GM12878 (cell line): ENCODE measurements around the gene TSKU. TPM values are rescaled to one million over a fixed set of nuclear protein-coding genes. Genes with fewer than 3 reads are reported as not detected.

ENCODE experiments used
- ATAC-seq: fragments of 200-7000 bp; cut with Tn5 transposase; 3 replicates; pipeline ENCODE4 v1.9.1; 2020; ENCODE audit warnings: mild to moderate bottlenecking, moderate library complexity
- BruUV-seq: library from RNA; stranded (reverse); fragments of 400-500 nt; replicated peaks from 2 replicates; lab custom pipeline; 2021; lab: Mats Ljungman, UMichigan
- CTCF ChIA-PET: fragments of 300-600 bp; sonication (Branson Sonifier 250); formaldehyde crosslinking; extraction: SDS; loops from one replicate; lab custom pipeline; 2021; ENCODE audit warnings: inconsistent platforms; lab: Yijun Ruan, JAX
- POLR2A ChIA-PET: fragments of 350-600 bp; formaldehyde crosslinking; extraction: SDS; loops from one replicate; lab custom pipeline; 2021; ENCODE audit warnings: inconsistent platforms; lab: Charles Lee
- RAD21 ChIA-PET: fragments of 300-600 bp; sonication (Branson Sonifier 250); formaldehyde crosslinking; loops from one replicate; lab custom pipeline; 2023; ENCODE audit warnings: antibody characterized with exemption; ENCODE audit not compliant: unreplicated experiment; lab: Charles Lee
- SMC1A ChIA-PET: fragments of 300-600 bp; sonication (Branson Sonifier 250); formaldehyde crosslinking; loops from one replicate; lab custom pipeline; 2023; ENCODE audit not compliant: unreplicated experiment, uncharacterized antibody; lab: Charles Lee
- DNase-seq: peaks from one replicate; pipeline ENCODE4 v3.0.0-alpha.2; 2011; ENCODE audit warnings: low read depth, low spot score
- FAIRE-seq: peaks from 3 replicates; lab custom pipeline; 2011; peaks lifted over from hg19 to GRCh38; lab: Jason Lieb, UNC
- H2AFZ ChIP-seq: 2 replicates; pipeline ENCODE4 v1.6.0; 2011; ENCODE audit warnings: low read depth, low read length, control low read depth; ENCODE audit not compliant: control insufficient read depth
- H3K27ac ChIP-seq: 2 replicates; pipeline ENCODE4 v1.5.1; 2011; ENCODE audit warnings: control low read depth; ENCODE audit not compliant: control insufficient read depth, insufficient read depth
- H3K27me3 ChIP-seq, 2 experiments: replicated peaks in 1 of 2; 2 replicates each; pipeline versions ENCODE4 v1.6.0 to v1.6.1; 2011; ENCODE audit warnings: low read length in 1 of 2; ENCODE audit not compliant: control insufficient read depth in 2 of 2, insufficient read depth in 2 of 2
- H3K36me3 ChIP-seq, 2 experiments: 2 replicates each; pipeline ENCODE4 v1.5.1; 2011; ENCODE audit warnings: low read length in 1 of 2; ENCODE audit not compliant: control insufficient read depth in 2 of 2, insufficient read depth in 2 of 2
- H3K4me1 ChIP-seq: 2 replicates; pipeline ENCODE4 v1.6.1; 2011; ENCODE audit warnings: mild to moderate bottlenecking, low read length, moderate library complexity, mixed read lengths; ENCODE audit not compliant: control insufficient read depth, insufficient read depth
- H3K4me2 ChIP-seq: 2 replicates; pipeline ENCODE4 v1.6.0; 2011; ENCODE audit warnings: control low read depth; ENCODE audit not compliant: control insufficient read depth, insufficient read depth
- H3K4me3 ChIP-seq: fragments of 200-600 bp; sonication (generic); 2 replicates; pipeline ENCODE4 v1.5.1; 2016
- H3K79me2 ChIP-seq: 2 replicates; pipeline ENCODE4 v1.6.0; 2011; ENCODE audit warnings: low read length; ENCODE audit not compliant: control insufficient read depth, insufficient read depth
- H3K9ac ChIP-seq: 2 replicates; pipeline ENCODE4 v1.8.0; 2011; ENCODE audit warnings: low read length, control low read depth, mixed read lengths; ENCODE audit not compliant: control insufficient read depth, insufficient read depth
- H3K9me3 ChIP-seq: replicated peaks from 3 replicates; pipeline ENCODE4 v1.5.1; 2011; ENCODE audit warnings: mild to moderate bottlenecking, low read length; ENCODE audit not compliant: control insufficient read depth, insufficient read depth
- H4K20me1 ChIP-seq: 2 replicates; pipeline ENCODE4 v1.6.0; 2011; ENCODE audit not compliant: control insufficient read depth, insufficient read depth
- EGR1 ChIP-seq, 2 experiments: IDR thresholded peaks; 1 replicate in 1 of 2; 2 replicates in 1 of 2; pipeline ENCODE4 v1.6.1; 2011 to 2012; ENCODE audit warnings: low read depth in 2 of 2, low read length in 2 of 2, borderline replicate concordance in 1 of 2, mild to moderate bottlenecking in 1 of 2, moderate library complexity in 1 of 2
- MTA3 ChIP-seq: IDR thresholded peaks from 2 replicates; pipeline ENCODE4 v1.6.1; 2012; ENCODE audit warnings: low read length, inconsistent platforms, borderline replicate concordance
- POLR2AphosphoS2 ChIP-seq: IDR thresholded peaks from 2 replicates; pipeline ENCODE4 v1.6.1; 2011; ENCODE audit warnings: low read depth, mild to moderate bottlenecking, low read length, improper control_type of control experiment, moderate library complexity
- POLR2AphosphoS5 ChIP-seq: IDR thresholded peaks from 2 replicates; pipeline ENCODE4 v1.6.1; 2011; ENCODE audit warnings: mild to moderate bottlenecking, low read length, inconsistent platforms
- SREBF2 ChIP-seq: IDR thresholded peaks from 2 replicates; pipeline ENCODE4 v1.6.1; 2012; ENCODE audit warnings: mild to moderate bottlenecking, low read length
- STAT3 ChIP-seq: IDR thresholded peaks from 2 replicates; pipeline ENCODE4 v1.6.1; 2011; ENCODE audit warnings: low read depth, low read length, improper control_type of control experiment
- ZNF24 ChIP-seq: fragments of 450-650 bp; IDR thresholded peaks from 2 replicates; pipeline ENCODE4 v1.6.1; 2017; ENCODE audit warnings: antibody characterized with exemption, mild to moderate bottlenecking
- WGBS: methylation state at CpG from one replicate; pipeline ENCODE4 v1.1.6; 2016; ENCODE audit warnings: low lambda C conversion rate; ENCODE audit not compliant: insufficient replicate concordance, insufficient coverage; ENCODE audit errors: missing lambda C conversion rate; 5-methylcytosine and 5-hydroxymethylcytosine counted together
- in situ Hi-C: fragments of 300-500 bp; cut with MboI; formaldehyde crosslinking; loops from 9 replicates; pipeline ENCODE4 v1.14.3; 2018; ENCODE audit warnings: mixed read lengths
- intact Hi-C: fragments of 100-400 bp; cut with micrococcal nuclease; formaldehyde crosslinking; loops from one replicate; pipeline ENCODE4 v1.14.2; 2022; ENCODE audit not compliant: unreplicated experiment
- polyA plus RNA-seq, 11 experiments: library from polyadenylated mRNA; depleted of rRNA in 4 of 11; unstranded in 6 of 11; stranded (reverse) in 5 of 11; fragments of >200 nt; fragmentation: Nextera tagmentation in 4 of 11; fragmentation: Illumina TruSeq in 1 of 11; extraction: Ambion mirVana in 4 of 11; extraction: Trizol in 1 of 11; gene quantifications; 1 replicate in 1 of 11; 2 replicates in 10 of 11; pipeline versions ENCODE4 v1.2.1 to v1.2.3, GENCODE V29; 2011 to 2016; ENCODE audit warnings: inconsistent platforms in 2 of 11, missing spikeins in 2 of 11, low read depth in 1 of 11
- total RNA-seq, 4 experiments: library from RNA; depleted of rRNA in 3 of 4; stranded (reverse); fragments of >200 nt in 3 of 4; fragmentation: Illumina TruSeq in 1 of 4; extraction: Trizol in 1 of 4; gene quantifications; 2 replicates each; pipeline versions ENCODE4 v1.2.1 to v1.2.3, GENCODE V29; 2013 to 2021
- TF ChIP-seq, protein P1 (sequence below): IDR thresholded peaks from 2 replicates; pipeline ENCODE4 v1.6.1; 2012; ENCODE audit warnings: mild to moderate bottlenecking, low read depth, low read length

The TSKU gene
- total and polyA plus RNA-seq, 10 of the 15 experiments (the other 5 are each of a cell fraction or from before 2014, with no cell fraction given): 0.04 to 1.5 (median 0.62) TPM

DNA sequence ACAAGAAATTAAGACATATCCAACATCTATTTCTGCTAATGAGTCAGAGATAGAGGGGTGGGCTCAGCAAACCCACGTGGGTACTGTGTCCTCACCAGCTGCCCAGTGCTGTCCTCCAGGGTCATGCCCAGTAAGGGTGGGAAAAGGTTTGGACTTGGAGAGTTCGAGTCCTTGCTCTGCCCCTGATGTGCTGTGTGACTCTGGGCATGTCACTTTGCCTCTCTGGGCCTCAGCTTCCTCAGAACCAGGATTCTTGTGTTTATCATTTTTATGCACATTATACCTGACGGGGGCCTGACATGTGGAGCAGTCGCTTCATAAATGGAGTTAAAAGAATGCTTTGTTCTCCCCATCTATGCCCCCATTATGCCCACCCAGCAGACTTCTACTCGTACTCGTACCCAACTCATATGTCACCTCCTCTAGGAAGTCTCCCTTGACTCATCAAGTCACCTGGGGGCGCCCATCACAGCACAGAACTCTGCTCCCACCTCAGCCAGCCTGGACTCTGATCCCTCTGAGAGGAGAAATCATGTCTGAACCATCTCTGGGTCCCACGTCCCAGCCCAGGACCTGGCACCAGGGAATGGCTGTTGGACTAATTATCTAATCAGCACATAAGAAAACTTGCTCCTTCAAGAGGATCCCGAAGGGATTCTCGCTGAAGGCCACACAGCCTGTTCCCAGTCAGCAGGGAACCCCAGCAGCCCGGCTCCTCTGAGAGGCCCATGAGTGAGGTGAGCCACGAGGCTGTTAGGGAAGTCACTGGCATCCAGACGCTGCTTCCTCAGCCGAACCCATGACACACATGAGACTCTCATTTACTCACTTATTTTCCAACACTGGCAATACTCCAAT is 38.7 kb upstream of the TSKU start:
- FAIRE-seq: no peak
- RAD21 ChIA-PET: no interaction called here
- H3K27me3 ChIP-seq: peaks cover 0 to 2% of the 10 kb centered on the region in 2 experiments; a peak in 3 of 4 replicates
- H3K79me2 ChIP-seq: no peaks in the 10 kb centered on the region
- intact Hi-C loops: no loop called here
- BruUV-seq: no TSS peak
- no peaks in the 10 kb centered on the region for H4K20me1 ChIP-seq
- no peak for ATAC-seq
- DNase-seq: no peak
- no peaks in the 10 kb centered on the region for H3K9me3 ChIP-seq
- TF ChIP-seq ZNF24: no peak
- no peak for TF ChIP-seq POLR2AphosphoS2
- no peak for TF ChIP-seq EGR1 (IDR thresholded peaks at IDR 0.05; ENCODE audit: borderline replicate concordance in 1 of 2, low read depth in 2 of 2, low read length in 2 of 2)
- no peak for TF ChIP-seq POLR2AphosphoS5
- TF ChIP-seq, protein P1, sequence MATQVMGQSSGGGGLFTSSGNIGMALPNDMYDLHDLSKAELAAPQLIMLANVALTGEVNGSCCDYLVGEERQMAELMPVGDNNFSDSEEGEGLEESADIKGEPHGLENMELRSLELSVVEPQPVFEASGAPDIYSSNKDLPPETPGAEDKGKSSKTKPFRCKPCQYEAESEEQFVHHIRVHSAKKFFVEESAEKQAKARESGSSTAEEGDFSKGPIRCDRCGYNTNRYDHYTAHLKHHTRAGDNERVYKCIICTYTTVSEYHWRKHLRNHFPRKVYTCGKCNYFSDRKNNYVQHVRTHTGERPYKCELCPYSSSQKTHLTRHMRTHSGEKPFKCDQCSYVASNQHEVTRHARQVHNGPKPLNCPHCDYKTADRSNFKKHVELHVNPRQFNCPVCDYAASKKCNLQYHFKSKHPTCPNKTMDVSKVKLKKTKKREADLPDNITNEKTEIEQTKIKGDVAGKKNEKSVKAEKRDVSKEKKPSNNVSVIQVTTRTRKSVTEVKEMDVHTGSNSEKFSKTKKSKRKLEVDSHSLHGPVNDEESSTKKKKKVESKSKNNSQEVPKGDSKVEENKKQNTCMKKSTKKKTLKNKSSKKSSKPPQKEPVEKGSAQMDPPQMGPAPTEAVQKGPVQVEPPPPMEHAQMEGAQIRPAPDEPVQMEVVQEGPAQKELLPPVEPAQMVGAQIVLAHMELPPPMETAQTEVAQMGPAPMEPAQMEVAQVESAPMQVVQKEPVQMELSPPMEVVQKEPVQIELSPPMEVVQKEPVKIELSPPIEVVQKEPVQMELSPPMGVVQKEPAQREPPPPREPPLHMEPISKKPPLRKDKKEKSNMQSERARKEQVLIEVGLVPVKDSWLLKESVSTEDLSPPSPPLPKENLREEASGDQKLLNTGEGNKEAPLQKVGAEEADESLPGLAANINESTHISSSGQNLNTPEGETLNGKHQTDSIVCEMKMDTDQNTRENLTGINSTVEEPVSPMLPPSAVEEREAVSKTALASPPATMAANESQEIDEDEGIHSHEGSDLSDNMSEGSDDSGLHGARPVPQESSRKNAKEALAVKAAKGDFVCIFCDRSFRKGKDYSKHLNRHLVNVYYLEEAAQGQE: no peak
- no peak for TF ChIP-seq SREBF2
- no peak for TF ChIP-seq MTA3
- no peak for TF ChIP-seq STAT3
- TF ChIP-seq, all 136 proteins: peak for 0
- SMC1A ChIA-PET: no interaction called here
- no peaks in the 10 kb centered on the region for H3K4me1 ChIP-seq
- POLR2A ChIA-PET: no interaction called here
- in situ Hi-C loops: no loop called here
- WGBS: 19% methylated on average over 14 of the region's 14 CpGs
- no peak overlapping the region for H3K9ac ChIP-seq
- H3K4me3 ChIP-seq: no peak overlapping the region
- H2AFZ ChIP-seq: no peak overlapping the region
- H3K27ac ChIP-seq: no peak overlapping the region
- H3K4me2 ChIP-seq: no peak overlapping the region
- H3K36me3 ChIP-seq: no peaks in the 10 kb centered on the region
- CTCF ChIA-PET: no interaction called here
